Endothelial cell (in vitro differentiated cells): Measurements from ENCODE around the gene ARMH3. TPM values are rescaled to one million over a fixed set of nuclear protein-coding genes. Genes with fewer than 3 reads are reported as not detected.

Experiments
- DNase-seq: peaks from one replicate; pipeline ENCODE4 v3.0.0; 2021; ENCODE audit warnings: low spot score
- H3K27ac Mint-ChIP-seq: one replicate; pipeline ENCODE4 v1.8.0; 2021; ENCODE audit warnings: mixed read lengths, inconsistent platforms; ENCODE audit not compliant: unreplicated experiment
- H3K27me3 Mint-ChIP-seq: one replicate; pipeline ENCODE4 v1.8.0; 2021; ENCODE audit warnings: mild to moderate bottlenecking, moderate library complexity, mixed read lengths, inconsistent platforms; ENCODE audit not compliant: unreplicated experiment
- H3K36me3 Mint-ChIP-seq: one replicate; pipeline ENCODE4 v1.8.0; 2021; ENCODE audit warnings: mild to moderate bottlenecking, low read depth, mixed read lengths, inconsistent platforms; ENCODE audit not compliant: unreplicated experiment
- H3K4me1 Mint-ChIP-seq: one replicate; pipeline ENCODE4 v1.8.0; 2021; ENCODE audit warnings: mild to moderate bottlenecking, mixed read lengths, inconsistent platforms; ENCODE audit not compliant: unreplicated experiment
- H3K4me3 Mint-ChIP-seq: one replicate; pipeline ENCODE4 v1.8.0; 2021; ENCODE audit warnings: mild to moderate bottlenecking, mixed read lengths, inconsistent platforms; ENCODE audit not compliant: unreplicated experiment
- H3K9me3 Mint-ChIP-seq: one replicate; pipeline ENCODE4 v1.8.0; 2021; ENCODE audit warnings: mixed read lengths, inconsistent platforms; ENCODE audit not compliant: unreplicated experiment
- total RNA-seq: library from RNA; stranded (reverse); fragmentation: NEBNext Ultra II Directional; extraction: Animal tissue kit (Norgen Biotek cat#: 25700); gene quantifications from one replicate; pipeline ENCODE4 v1.2.1, GENCODE V29; 2021; ENCODE audit not compliant: unreplicated experiment
- TF ChIP-seq, protein P1 (sequence below): fragments of 200-600 bp; sonication (generic); IDR thresholded peaks from one replicate; pipeline ENCODE4 v1.5.0; 2021; ENCODE audit warnings: antibody characterized with exemption; ENCODE audit not compliant: unreplicated experiment

ARMH3 gene
- total RNA-seq, 1 donor from 2014 or later, result 20.5 TPM

DNA sequence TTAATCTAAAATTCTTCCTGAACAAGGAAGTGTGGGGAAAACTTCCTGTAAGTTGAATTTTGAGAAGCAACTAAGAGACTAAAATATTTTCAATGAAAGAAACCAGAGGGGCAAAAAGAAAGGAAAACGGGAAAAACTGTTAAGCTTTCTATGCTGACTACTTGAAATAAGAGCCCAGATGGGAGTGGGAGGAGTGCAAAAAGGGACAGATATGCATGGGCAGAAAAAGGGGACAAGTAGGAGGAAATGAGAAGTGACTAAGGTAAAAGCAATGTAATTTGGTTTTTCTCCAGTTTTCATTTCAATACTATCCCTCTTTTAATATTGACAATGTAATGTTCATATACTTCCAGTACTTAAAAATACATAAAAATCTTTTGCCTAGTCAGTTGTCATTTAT lies 248.8 kb downstream of the ARMH3 start:
- no peaks in the 10 kb centered on the region for H3K4me1 Mint-ChIP-seq
- no peak for DNase-seq
- peaks cover 24% of the 10 kb centered on the region for H3K36me3 Mint-ChIP-seq
- no peak overlapping the region for H3K27ac Mint-ChIP-seq
- H3K4me3 Mint-ChIP-seq, result no peak overlapping the region
- no peaks in the 10 kb centered on the region for H3K9me3 Mint-ChIP-seq
- no peaks in the 10 kb centered on the region for H3K27me3 Mint-ChIP-seq
- TF ChIP-seq, protein P1, sequence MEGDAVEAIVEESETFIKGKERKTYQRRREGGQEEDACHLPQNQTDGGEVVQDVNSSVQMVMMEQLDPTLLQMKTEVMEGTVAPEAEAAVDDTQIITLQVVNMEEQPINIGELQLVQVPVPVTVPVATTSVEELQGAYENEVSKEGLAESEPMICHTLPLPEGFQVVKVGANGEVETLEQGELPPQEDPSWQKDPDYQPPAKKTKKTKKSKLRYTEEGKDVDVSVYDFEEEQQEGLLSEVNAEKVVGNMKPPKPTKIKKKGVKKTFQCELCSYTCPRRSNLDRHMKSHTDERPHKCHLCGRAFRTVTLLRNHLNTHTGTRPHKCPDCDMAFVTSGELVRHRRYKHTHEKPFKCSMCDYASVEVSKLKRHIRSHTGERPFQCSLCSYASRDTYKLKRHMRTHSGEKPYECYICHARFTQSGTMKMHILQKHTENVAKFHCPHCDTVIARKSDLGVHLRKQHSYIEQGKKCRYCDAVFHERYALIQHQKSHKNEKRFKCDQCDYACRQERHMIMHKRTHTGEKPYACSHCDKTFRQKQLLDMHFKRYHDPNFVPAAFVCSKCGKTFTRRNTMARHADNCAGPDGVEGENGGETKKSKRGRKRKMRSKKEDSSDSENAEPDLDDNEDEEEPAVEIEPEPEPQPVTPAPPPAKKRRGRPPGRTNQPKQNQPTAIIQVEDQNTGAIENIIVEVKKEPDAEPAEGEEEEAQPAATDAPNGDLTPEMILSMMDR, result no peak

- Mint-ChIP-seq H3K27ac (no peak overlapping the region), H3K4me3 (peak overlapping the region; percentile 1), H3K36me3 (peaks cover 36% of the 10 kb centered on the region), H3K27me3 (no peaks in the 10 kb centered on the region), H3K9me3 (no peaks in the 10 kb centered on the region), H3K4me1 (no peaks in the 10 kb centered on the region)
- TF ChIP-seq, protein P1, result no peak
- no peak for DNase-seq
Measured at GRCh38 chr10:101803511-101803910, 252.5 kb downstream of the ARMH3 start.

DNA sequence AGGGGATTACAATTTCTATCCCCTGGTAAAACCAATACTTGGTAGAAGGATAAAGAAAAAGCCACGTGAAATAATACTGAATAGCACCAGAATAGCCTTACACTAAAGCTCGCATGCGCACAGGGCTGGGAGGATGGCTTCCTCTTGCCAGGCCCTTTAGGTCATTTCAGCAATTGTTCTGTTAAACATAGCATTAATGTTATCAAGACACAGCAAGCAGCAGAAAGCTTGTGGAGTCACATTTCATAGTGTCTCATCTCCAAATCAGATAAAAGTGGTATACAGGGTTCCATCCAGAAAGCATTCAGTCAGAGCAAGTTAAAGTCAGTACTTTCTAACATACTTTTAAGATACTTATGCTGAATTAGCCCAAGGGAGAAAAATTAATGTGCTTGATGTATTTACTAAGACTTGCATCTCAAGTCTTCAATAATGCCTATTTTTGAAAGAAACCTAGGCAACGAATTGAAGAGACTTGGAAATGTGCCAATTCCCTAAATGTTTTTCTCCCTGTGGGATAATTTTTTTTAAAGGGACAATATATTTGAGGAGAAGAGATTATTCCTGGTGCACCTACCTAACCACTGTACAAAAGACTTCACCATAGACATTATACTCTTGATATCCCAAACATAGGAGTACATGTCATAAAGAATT lies 258.4 kb downstream of the ARMH3 start:
- no peaks in the 10 kb centered on the region for H3K4me1 Mint-ChIP-seq
- peaks cover 54% of the 10 kb centered on the region for H3K36me3 Mint-ChIP-seq
- TF ChIP-seq, protein P1, result no peak
- no peak for DNase-seq
- H3K27me3 Mint-ChIP-seq, result no peaks in the 10 kb centered on the region
- no peaks in the 10 kb centered on the region for H3K9me3 Mint-ChIP-seq
- H3K4me3 Mint-ChIP-seq, result no peak overlapping the region
- no peak overlapping the region for H3K27ac Mint-ChIP-seq

Other genes with a start within 250 kb of the ARMH3 start
- gene OGA, start 237.7 kb downstream of the ARMH3 start, total RNA-seq, result 115 TPM
- 7.7 TPM for gene KCNIP2, start 212.4 kb downstream of the ARMH3 start, total RNA-seq
- 25.1 TPM for gene HPS6, start 9.2 kb upstream of the ARMH3 start, total RNA-seq
- 160 TPM for gene LDB1, start 64.2 kb upstream of the ARMH3 start, total RNA-seq
- gene PPRC1, start 76.9 kb upstream of the ARMH3 start, total RNA-seq, result 29.9 TPM
- gene NOLC1, start 96.2 kb upstream of the ARMH3 start, total RNA-seq, result 43.2 TPM
- not detected for gene ELOVL3, start 170.1 kb upstream of the ARMH3 start, total RNA-seq
- gene PITX3, start 185.3 kb upstream of the ARMH3 start, total RNA-seq, result not detected
- gene GBF1, start 189.4 kb upstream of the ARMH3 start, total RNA-seq, result 45.1 TPM